HEK293 (cell line): Measurements from ENCODE around the gene PGPEP1.

Source experiments
- CTCF ChIA-PET: fragments of 350-600 bp; formaldehyde crosslinking; extraction: SDS; loops from one replicate; lab custom pipeline; 2021; ENCODE audit warnings: antibody characterized with exemption; lab: Yijun Ruan, JAX
- POLR2A ChIA-PET: fragments of 300-600 bp; formaldehyde crosslinking; extraction: SDS; loops from one replicate; lab custom pipeline; 2020; ENCODE audit warnings: antibody characterized with exemption, inconsistent platforms; lab: Yijun Ruan, JAX
- H3K27ac ChIP-seq: fragments of 200-500 bp; sonication (Bioruptor generic); 2 replicates; pipeline ENCODE4 v1.5.1; 2014; ENCODE audit warnings: low read depth, low read length, control low read depth, inconsistent platforms; ENCODE audit errors: extremely low read depth
- H3K36me3 ChIP-seq, 2 experiments: fragments of 200-500 bp in 1 of 2; sonication (Bioruptor generic) in 1 of 2; 1 replicate in 1 of 2; 2 replicates in 1 of 2; pipeline ENCODE4 v1.5.1; 2014 to 2017; ENCODE audit warnings: inconsistent platforms in 2 of 2, low read length in 2 of 2; ENCODE audit not compliant: control insufficient read depth in 2 of 2, insufficient read depth in 1 of 2
- H3K4me1 ChIP-seq: fragments of 200-500 bp; sonication (Bioruptor generic); 2 replicates; pipeline ENCODE4 v1.5.1; 2014; ENCODE audit warnings: mild to moderate bottlenecking, low read length, inconsistent platforms; ENCODE audit not compliant: control insufficient read depth, insufficient read depth
- H3K4me3 ChIP-seq: 2 replicates; pipeline ENCODE4 v1.5.1; 2011; ENCODE audit warnings: low read depth, mild to moderate bottlenecking, control low read depth, low read length, moderate library complexity
- H3K9me3 ChIP-seq: fragments of 200-500 bp; sonication (Bioruptor generic); 2 replicates; pipeline ENCODE4 v1.5.1; 2014; ENCODE audit warnings: low read depth, low read length, inconsistent platforms; ENCODE audit not compliant: control insufficient read depth, insufficient read depth
- KLF16 ChIP-seq: fragments of 450-650 bp; formaldehyde crosslinking; IDR thresholded peaks from 2 replicates; pipeline ENCODE4 v1.5.1; 2017; ENCODE audit warnings: missing biosample characterization, missing genetic modification characterization
- KLF8 ChIP-seq: fragments of 450-650 bp; formaldehyde crosslinking; IDR thresholded peaks from 2 replicates; pipeline ENCODE4 v1.5.1; 2016; ENCODE audit warnings: missing biosample characterization, missing genetic modification characterization
- PRDM2 ChIP-seq: fragments of 450-650 bp; formaldehyde crosslinking; IDR thresholded peaks from 2 replicates; pipeline ENCODE4 v1.5.1; 2016; ENCODE audit warnings: missing biosample characterization, missing genetic modification characterization, borderline replicate concordance
- TRIM28 ChIP-seq: IDR thresholded peaks from 2 replicates; pipeline ENCODE4 v1.6.1; 2011; ENCODE audit warnings: low read length, control low read depth, borderline replicate concordance
- ZBTB21 ChIP-seq: fragments of 450-650 bp; formaldehyde crosslinking; IDR thresholded peaks from 2 replicates; pipeline ENCODE4 v1.5.1; 2017; ENCODE audit warnings: missing biosample characterization, missing genetic modification characterization
- ZNF132 ChIP-seq: fragments of 450-650 bp; formaldehyde crosslinking; IDR thresholded peaks from 2 replicates; pipeline ENCODE4 v1.5.1; 2017; ENCODE audit warnings: missing biosample characterization, missing genetic modification characterization, borderline replicate concordance
- ZNF274 ChIP-seq, 2 experiments: fragments of 200-500 bp in 1 of 2; fragments of 450-650 bp in 1 of 2; sonication (Bioruptor generic) in 1 of 2; formaldehyde crosslinking in 1 of 2; IDR thresholded peaks; 2 replicates each; pipeline versions ENCODE4 v1.5.1 to v1.6.1; 2014 to 2016; ENCODE audit warnings: borderline replicate concordance in 1 of 2, inconsistent platforms in 1 of 2, low read length in 1 of 2, missing biosample characterization in 1 of 2, missing genetic modification characterization in 1 of 2
- ZNF311 ChIP-seq: fragments of 450-650 bp; formaldehyde crosslinking; IDR thresholded peaks from 2 replicates; pipeline ENCODE4 v1.5.1; 2017; ENCODE audit warnings: missing biosample characterization, missing genetic modification characterization, borderline replicate concordance
- ZNF335 ChIP-seq: fragments of 450-650 bp; formaldehyde crosslinking; conservative IDR thresholded peaks from 2 replicates; pipeline ENCODE4 v1.5.1; 2016; ENCODE audit warnings: missing biosample characterization, missing genetic modification characterization
- ZNF404 ChIP-seq: fragments of 450-650 bp; formaldehyde crosslinking; IDR thresholded peaks from 2 replicates; pipeline ENCODE4 v1.5.1; 2017; ENCODE audit warnings: missing biosample characterization, missing genetic modification characterization
- ZNF555 ChIP-seq: fragments of 450-650 bp; formaldehyde crosslinking; conservative IDR thresholded peaks from 2 replicates; pipeline ENCODE4 v1.5.1; 2017; ENCODE audit warnings: missing biosample characterization, mild to moderate bottlenecking, missing genetic modification characterization, inconsistent platforms
- ZNF561 ChIP-seq: fragments of 450-650 bp; IDR thresholded peaks from 2 replicates; pipeline ENCODE4 v1.5.1; 2018; ENCODE audit warnings: missing biosample characterization, missing genetic modification characterization, borderline replicate concordance
- ZNF610 ChIP-seq: fragments of 450-650 bp; formaldehyde crosslinking; IDR thresholded peaks from 2 replicates; pipeline ENCODE4 v1.5.1; 2016; ENCODE audit warnings: missing biosample characterization, missing genetic modification characterization, borderline replicate concordance
- ZNF654 ChIP-seq: fragments of 450-650 bp; formaldehyde crosslinking; IDR thresholded peaks from 2 replicates; pipeline ENCODE4 v1.5.1; 2016; ENCODE audit warnings: low read depth, missing biosample characterization, missing genetic modification characterization
- ZNF701 ChIP-seq: fragments of 450-650 bp; formaldehyde crosslinking; IDR thresholded peaks from 2 replicates; pipeline ENCODE4 v1.5.1; 2016; ENCODE audit warnings: missing biosample characterization, missing genetic modification characterization
- ZNF785 ChIP-seq: fragments of 450-650 bp; formaldehyde crosslinking; IDR thresholded peaks from 2 replicates; pipeline ENCODE4 v1.5.1; 2016; ENCODE audit warnings: missing biosample characterization, missing genetic modification characterization
- TF ChIP-seq, protein P1 (sequence below): fragments of 450-650 bp; formaldehyde crosslinking; IDR thresholded peaks from 2 replicates; pipeline ENCODE4 v1.5.1; 2016; ENCODE audit warnings: missing biosample characterization, missing genetic modification characterization
- TF ChIP-seq, protein P2 (sequence below): fragments of 450-650 bp; formaldehyde crosslinking; IDR thresholded peaks from 2 replicates; pipeline ENCODE4 v1.5.1; 2016; ENCODE audit warnings: missing biosample characterization, missing genetic modification characterization

The PGPEP1 gene

GRCh38 chr19:18408053-18408476 is 67.7 kb downstream of the PGPEP1 start (continued):
- TF ChIP-seq, protein P1, sequence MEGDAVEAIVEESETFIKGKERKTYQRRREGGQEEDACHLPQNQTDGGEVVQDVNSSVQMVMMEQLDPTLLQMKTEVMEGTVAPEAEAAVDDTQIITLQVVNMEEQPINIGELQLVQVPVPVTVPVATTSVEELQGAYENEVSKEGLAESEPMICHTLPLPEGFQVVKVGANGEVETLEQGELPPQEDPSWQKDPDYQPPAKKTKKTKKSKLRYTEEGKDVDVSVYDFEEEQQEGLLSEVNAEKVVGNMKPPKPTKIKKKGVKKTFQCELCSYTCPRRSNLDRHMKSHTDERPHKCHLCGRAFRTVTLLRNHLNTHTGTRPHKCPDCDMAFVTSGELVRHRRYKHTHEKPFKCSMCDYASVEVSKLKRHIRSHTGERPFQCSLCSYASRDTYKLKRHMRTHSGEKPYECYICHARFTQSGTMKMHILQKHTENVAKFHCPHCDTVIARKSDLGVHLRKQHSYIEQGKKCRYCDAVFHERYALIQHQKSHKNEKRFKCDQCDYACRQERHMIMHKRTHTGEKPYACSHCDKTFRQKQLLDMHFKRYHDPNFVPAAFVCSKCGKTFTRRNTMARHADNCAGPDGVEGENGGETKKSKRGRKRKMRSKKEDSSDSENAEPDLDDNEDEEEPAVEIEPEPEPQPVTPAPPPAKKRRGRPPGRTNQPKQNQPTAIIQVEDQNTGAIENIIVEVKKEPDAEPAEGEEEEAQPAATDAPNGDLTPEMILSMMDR (tag by site-specific recombination) = peak; percentile 52; the same call in 1 of the 2 replicates
- TF ChIP-seq ZNF274 (IDR thresholded peaks at IDR 0.05; ENCODE audit: low read length) (no peak), ZNF274 (tag by site-specific recombination; IDR thresholded peaks at IDR 0.05; ENCODE audit: borderline replicate concordance) (no peak), ZNF555 (no peak), ZNF654 (tag by site-specific recombination) (peak; percentile 13), ZNF785 (tag by site-specific recombination) (no peak), ZNF335 (no peak), ZNF561 (tag by site-specific recombination) (0 out of 2 replicates have a peak, but pooled peaks have one; percentile 67)

GRCh38 chr19:18412610-18413239 is 72.3 kb downstream of the PGPEP1 start:
- Histone ChIP-seq H3K4me1 (peaks cover 9% of the 10 kb centered on the region; the same call in 1 of the 2 replicates), H3K27ac (no peak overlapping the region), H3K9me3 (no peaks in the 10 kb centered on the region), H3K4me3 (no peak overlapping the region), H3K36me3 (no peaks in the 10 kb centered on the region)
- TF ChIP-seq PRDM2 (tag by site-specific recombination) = no peak
- no peak for TF ChIP-seq ZNF701 (tag by site-specific recombination)
- TF ChIP-seq ZNF610 (tag by site-specific recombination) = no peak
- TF ChIP-seq ZNF404 (tag by site-specific recombination) = no peak
- no peak for TF ChIP-seq TRIM28
- TF ChIP-seq ZNF311 = no peak
- TF ChIP-seq, protein P2, sequence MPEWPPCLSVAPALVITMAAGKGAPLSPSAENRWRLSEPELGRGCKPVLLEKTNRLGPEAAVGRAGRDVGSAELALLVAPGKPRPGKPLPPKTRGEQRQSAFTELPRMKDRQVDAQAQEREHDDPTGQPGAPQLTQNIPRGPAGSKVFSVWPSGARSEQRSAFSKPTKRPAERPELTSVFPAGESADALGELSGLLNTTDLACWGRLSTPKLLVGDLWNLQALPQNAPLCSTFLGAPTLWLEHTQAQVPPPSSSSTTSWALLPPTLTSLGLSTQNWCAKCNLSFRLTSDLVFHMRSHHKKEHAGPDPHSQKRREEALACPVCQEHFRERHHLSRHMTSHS (tag by site-specific recombination) = no peak
- TF ChIP-seq ZBTB21 (tag by site-specific recombination) = no peak
- no peak for TF ChIP-seq KLF16 (tag by site-specific recombination)
- no peak for TF ChIP-seq KLF8
- TF ChIP-seq ZNF132 = no peak
- ChIA-PET CTCF (interaction anchor here (0.6 to 6.7 kb wide), 11 partner anchors 11 to 1057 kb away, joined by 3 to 117 read pairs (median 5); partner anchors contain the start of genes GDF15 and JUND), POLR2A (interaction anchor here (0.6 to 2.5 kb wide), 4 partner anchors 69 to 806 kb away, joined by 3 to 18 read pairs (median 4); partner anchors contain the start of gene JUND)
